ENCODE data around the gene ATP6V0E2.

DNA sequence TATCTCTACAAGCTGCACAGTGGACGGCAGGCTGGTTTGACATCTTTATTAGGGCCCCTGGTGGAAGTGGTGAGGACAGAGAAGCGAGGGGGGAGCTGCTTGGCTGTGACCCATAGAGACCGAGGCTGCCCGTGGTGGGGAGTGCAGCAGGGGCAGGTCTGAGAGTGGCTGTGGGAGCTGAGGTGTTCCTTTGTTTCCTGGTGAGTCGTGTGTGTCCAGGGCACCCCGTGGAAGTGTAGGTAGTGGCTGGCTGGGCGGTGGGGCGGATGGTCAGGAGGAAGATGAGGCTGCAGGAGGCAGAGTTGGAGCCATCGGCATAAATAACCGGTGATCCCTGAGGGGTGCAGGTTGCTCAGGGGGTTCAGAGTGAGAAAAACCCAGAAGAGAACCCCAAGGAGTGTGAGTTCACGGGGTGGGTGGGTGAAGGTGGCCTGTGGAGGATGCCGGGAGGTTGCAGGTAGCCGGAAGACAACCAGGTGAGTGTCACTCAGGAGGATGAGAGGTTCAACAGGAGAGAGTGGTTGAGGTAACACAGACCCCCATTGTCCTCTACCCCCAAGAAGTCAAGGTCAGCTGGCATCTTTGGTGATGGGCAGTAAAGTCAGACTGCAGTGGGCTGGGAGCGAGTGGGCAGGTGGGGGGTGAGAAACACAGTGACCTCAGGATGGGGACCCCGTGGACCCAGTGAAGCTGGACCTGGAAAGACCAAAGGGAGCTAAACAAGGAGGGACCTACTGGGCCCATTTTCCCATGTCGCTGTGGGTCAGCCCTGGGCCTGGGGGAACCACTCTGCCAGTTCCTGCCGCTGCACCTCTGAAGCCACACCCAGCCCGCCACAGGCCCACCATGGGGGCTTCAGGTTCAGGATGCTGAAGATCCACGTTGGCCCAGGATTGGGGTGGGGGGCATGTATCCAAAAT lies 7.8 kb downstream of the ATP6V0E2 start:
- TF ChIP-seq, protein P1, sequence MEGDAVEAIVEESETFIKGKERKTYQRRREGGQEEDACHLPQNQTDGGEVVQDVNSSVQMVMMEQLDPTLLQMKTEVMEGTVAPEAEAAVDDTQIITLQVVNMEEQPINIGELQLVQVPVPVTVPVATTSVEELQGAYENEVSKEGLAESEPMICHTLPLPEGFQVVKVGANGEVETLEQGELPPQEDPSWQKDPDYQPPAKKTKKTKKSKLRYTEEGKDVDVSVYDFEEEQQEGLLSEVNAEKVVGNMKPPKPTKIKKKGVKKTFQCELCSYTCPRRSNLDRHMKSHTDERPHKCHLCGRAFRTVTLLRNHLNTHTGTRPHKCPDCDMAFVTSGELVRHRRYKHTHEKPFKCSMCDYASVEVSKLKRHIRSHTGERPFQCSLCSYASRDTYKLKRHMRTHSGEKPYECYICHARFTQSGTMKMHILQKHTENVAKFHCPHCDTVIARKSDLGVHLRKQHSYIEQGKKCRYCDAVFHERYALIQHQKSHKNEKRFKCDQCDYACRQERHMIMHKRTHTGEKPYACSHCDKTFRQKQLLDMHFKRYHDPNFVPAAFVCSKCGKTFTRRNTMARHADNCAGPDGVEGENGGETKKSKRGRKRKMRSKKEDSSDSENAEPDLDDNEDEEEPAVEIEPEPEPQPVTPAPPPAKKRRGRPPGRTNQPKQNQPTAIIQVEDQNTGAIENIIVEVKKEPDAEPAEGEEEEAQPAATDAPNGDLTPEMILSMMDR (IDR thresholded peaks at IDR 0.05) = no peak
- no peak for TF ChIP-seq POLR2A (IDR thresholded peaks at IDR 0.05)

Data from right lobe of liver (tissue), 4 donors.